ENCODE data around the gene SERTAD2. TPM values are rescaled to one million over a fixed set of nuclear protein-coding genes. Genes with fewer than 3 reads are reported as not detected.

SERTAD2 gene
- total RNA-seq, 1 donor from 2014 or later, result 20.3 TPM

- Mint-ChIP-seq H3K4me1 (ENCODE audit: low read depth) (peaks cover 12% of the 10 kb centered on the region), H3K27me3 (ENCODE audit: low read depth) (no peaks in the 10 kb centered on the region), H3K9me3 (ENCODE audit: low read depth) (no peaks in the 10 kb centered on the region), H3K4me3 (ENCODE audit: unreplicated experiment) (no peak overlapping the region), H3K27ac (ENCODE audit: unreplicated experiment) (no peak overlapping the region), H3K36me3 (ENCODE audit: low read depth) (no peaks in the 10 kb centered on the region)
- TF ChIP-seq CTCF (IDR thresholded peaks at IDR 0.05), result no peak
- no peak for DNase-seq (ENCODE audit: low spot score)
Observed at GRCh38 chr2:64681479-64681967, 27.8 kb upstream of the SERTAD2 start.

- Mint-ChIP-seq H3K9me3 (ENCODE audit: low read depth) (no peaks in the 10 kb centered on the region), H3K27ac (ENCODE audit: unreplicated experiment) (no peak overlapping the region), H3K4me3 (ENCODE audit: unreplicated experiment) (no peak overlapping the region), H3K27me3 (ENCODE audit: low read depth) (no peaks in the 10 kb centered on the region), H3K36me3 (ENCODE audit: low read depth) (no peaks in the 10 kb centered on the region), H3K4me1 (ENCODE audit: low read depth) (peaks cover under 1% of the 10 kb centered on the region)
- no peak for DNase-seq (ENCODE audit: low spot score)
- TF ChIP-seq CTCF (IDR thresholded peaks at IDR 0.05), result no peak
Observed at GRCh38 chr2:64679673-64680425, 26.1 kb upstream of the SERTAD2 start.

- no peaks in the 10 kb centered on the region for H3K4me1 Mint-ChIP-seq (ENCODE audit: low read depth)
- H3K4me3 Mint-ChIP-seq (ENCODE audit: unreplicated experiment), result no peak overlapping the region
- H3K27me3 Mint-ChIP-seq (ENCODE audit: low read depth), result no peaks in the 10 kb centered on the region
- no peak for TF ChIP-seq CTCF (IDR thresholded peaks at IDR 0.05)
- no peaks in the 10 kb centered on the region for H3K9me3 Mint-ChIP-seq (ENCODE audit: low read depth)
- no peak overlapping the region for H3K27ac Mint-ChIP-seq (ENCODE audit: unreplicated experiment)
- H3K36me3 Mint-ChIP-seq (ENCODE audit: low read depth), result no peaks in the 10 kb centered on the region
- DNase-seq (ENCODE audit: low spot score), result no peak
Observed at GRCh38 chr2:64678771-64679590, 25.3 kb upstream of the SERTAD2 start.

GRCh38 chr2:64677530-64677929 lies 23.8 kb upstream of the SERTAD2 start:
- Mint-ChIP-seq H3K4me1 (ENCODE audit: low read depth) (no peaks in the 10 kb centered on the region), H3K27ac (ENCODE audit: unreplicated experiment) (no peak overlapping the region), H3K4me3 (ENCODE audit: unreplicated experiment) (no peak overlapping the region), H3K27me3 (ENCODE audit: low read depth) (no peaks in the 10 kb centered on the region), H3K36me3 (ENCODE audit: low read depth) (no peaks in the 10 kb centered on the region), H3K9me3 (ENCODE audit: low read depth) (no peaks in the 10 kb centered on the region)
- DNase-seq (ENCODE audit: low spot score), result no peak
- TF ChIP-seq CTCF (IDR thresholded peaks at IDR 0.05), result no peak

- Mint-ChIP-seq H3K27ac (ENCODE audit: unreplicated experiment) (no peak overlapping the region), H3K27me3 (ENCODE audit: low read depth) (no peaks in the 10 kb centered on the region), H3K4me3 (ENCODE audit: unreplicated experiment) (no peak overlapping the region), H3K4me1 (ENCODE audit: low read depth) (no peaks in the 10 kb centered on the region), H3K9me3 (ENCODE audit: low read depth) (no peaks in the 10 kb centered on the region), H3K36me3 (ENCODE audit: low read depth) (no peaks in the 10 kb centered on the region)
- TF ChIP-seq CTCF (IDR thresholded peaks at IDR 0.05), result no peak
- no peak for DNase-seq (ENCODE audit: low spot score)
Observed at GRCh38 chr2:64675860-64676259, 22.1 kb upstream of the SERTAD2 start.
